ENCODE data around the gene HTR1A.

DNA sequence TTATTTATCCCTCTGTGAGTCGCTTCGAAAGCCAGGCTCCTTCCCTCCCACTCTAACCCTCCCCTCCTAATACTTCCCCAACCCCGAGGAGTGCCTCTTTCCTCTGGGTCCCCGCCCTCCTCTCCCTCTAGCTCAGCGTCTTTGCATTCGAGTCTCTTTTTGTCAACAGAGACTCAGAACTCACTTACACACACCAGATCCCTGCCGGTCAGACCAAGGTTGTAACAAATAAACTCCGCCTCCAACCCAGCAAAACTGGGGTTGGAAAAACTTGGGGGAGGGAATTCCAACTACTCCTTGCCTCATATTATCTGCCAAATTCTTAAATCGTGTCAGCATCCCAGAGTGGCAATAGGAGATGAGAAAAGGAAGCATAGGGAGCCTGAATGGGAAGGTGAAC is at the start of gene HTR1A:
- TF ChIP-seq POLR2A (IDR thresholded peaks at IDR 0.05) = no peak
- TF ChIP-seq, protein P1, sequence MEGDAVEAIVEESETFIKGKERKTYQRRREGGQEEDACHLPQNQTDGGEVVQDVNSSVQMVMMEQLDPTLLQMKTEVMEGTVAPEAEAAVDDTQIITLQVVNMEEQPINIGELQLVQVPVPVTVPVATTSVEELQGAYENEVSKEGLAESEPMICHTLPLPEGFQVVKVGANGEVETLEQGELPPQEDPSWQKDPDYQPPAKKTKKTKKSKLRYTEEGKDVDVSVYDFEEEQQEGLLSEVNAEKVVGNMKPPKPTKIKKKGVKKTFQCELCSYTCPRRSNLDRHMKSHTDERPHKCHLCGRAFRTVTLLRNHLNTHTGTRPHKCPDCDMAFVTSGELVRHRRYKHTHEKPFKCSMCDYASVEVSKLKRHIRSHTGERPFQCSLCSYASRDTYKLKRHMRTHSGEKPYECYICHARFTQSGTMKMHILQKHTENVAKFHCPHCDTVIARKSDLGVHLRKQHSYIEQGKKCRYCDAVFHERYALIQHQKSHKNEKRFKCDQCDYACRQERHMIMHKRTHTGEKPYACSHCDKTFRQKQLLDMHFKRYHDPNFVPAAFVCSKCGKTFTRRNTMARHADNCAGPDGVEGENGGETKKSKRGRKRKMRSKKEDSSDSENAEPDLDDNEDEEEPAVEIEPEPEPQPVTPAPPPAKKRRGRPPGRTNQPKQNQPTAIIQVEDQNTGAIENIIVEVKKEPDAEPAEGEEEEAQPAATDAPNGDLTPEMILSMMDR (IDR thresholded peaks at IDR 0.05) = no peak
